WTC11 (cell line): ENCODE data around the gene VMAC. TPM values are rescaled to one million over a fixed set of nuclear protein-coding genes. Genes with fewer than 3 reads are reported as not detected.

Source experiments
- ATAC-seq: fragments of 200-7000 bp; cut with Tn5 transposase; 2 replicates; pipeline ENCODE4 v1.10.0; 2021; ENCODE audit warnings: mild to moderate bottlenecking, moderate library complexity
- CTCF ChIA-PET: fragments of 300-600 bp; sonication (Branson Sonifier 250); formaldehyde crosslinking; loops from one replicate; lab custom pipeline; 2021; ENCODE audit warnings: antibody characterized with exemption; lab: Charles Lee
- POLR2A ChIA-PET: fragments of 350-600 bp; sonication (Branson Sonifier 250); formaldehyde crosslinking; loops from one replicate; lab custom pipeline; 2021; ENCODE audit warnings: antibody characterized with exemption; lab: Charles Lee
- DNase-seq: peaks from one replicate; pipeline ENCODE4 v3.0.0; 2021; ENCODE audit warnings: low spot score
- H3K27ac Mint-ChIP-seq: 2 replicates; pipeline ENCODE4 v1.8.0; 2021; ENCODE audit warnings: mixed read lengths
- H3K27me3 Mint-ChIP-seq: 2 replicates; pipeline ENCODE4 v1.8.0; 2021; ENCODE audit warnings: low read depth, mild to moderate bottlenecking, moderate library complexity, mixed read lengths
- H3K36me3 Mint-ChIP-seq: 2 replicates; pipeline ENCODE4 v1.8.0; 2021; ENCODE audit warnings: mixed read lengths
- H3K4me1 Mint-ChIP-seq: 2 replicates; pipeline ENCODE4 v1.8.0; 2022; ENCODE audit warnings: mixed read lengths
- H3K4me3 Mint-ChIP-seq: 2 replicates; pipeline ENCODE4 v1.8.0; 2021; ENCODE audit warnings: mild to moderate bottlenecking, moderate library complexity, mixed read lengths
- H3K9me3 Mint-ChIP-seq: 2 replicates; pipeline ENCODE4 v1.8.0; 2021; ENCODE audit warnings: mixed read lengths
- EMX1 ChIP-seq: fragments of 250-450 bp; sonication (Bioruptor Pico); IDR thresholded peaks from 2 replicates; pipeline ENCODE4 v1.8.0; 2021; ENCODE audit warnings: mild to moderate bottlenecking
- ETV6 ChIP-seq: sonication (generic); formaldehyde crosslinking; IDR thresholded peaks from 2 replicates; pipeline ENCODE4 v1.8.1; 2022; ENCODE audit warnings: mild to moderate bottlenecking, missing genetic modification reagents
- FOXK1 ChIP-seq: sonication (generic); formaldehyde crosslinking; IDR thresholded peaks from 2 replicates; pipeline ENCODE4 v1.8.0; 2022; ENCODE audit warnings: mild to moderate bottlenecking, moderate library complexity, missing genetic modification reagents
- GABPB1 ChIP-seq: sonication (generic); formaldehyde crosslinking; IDR thresholded peaks from 2 replicates; pipeline ENCODE4 v1.8.1; 2023; ENCODE audit warnings: mild to moderate bottlenecking, missing genetic modification reagents
- GRHL2 ChIP-seq: fragments of 250-450 bp; sonication (Bioruptor Pico); IDR thresholded peaks from 2 replicates; pipeline ENCODE4 v1.8.0; 2022; ENCODE audit warnings: mild to moderate bottlenecking, moderate library complexity; ENCODE audit not compliant: insufficient replicate concordance, severe bottlenecking
- KAT7 ChIP-seq: sonication (generic); formaldehyde crosslinking; IDR thresholded peaks from 2 replicates; pipeline ENCODE4 v1.8.1; 2023; ENCODE audit warnings: missing genetic modification reagents, mild to moderate bottlenecking, borderline replicate concordance
- MXD4 ChIP-seq: fragments of 250-450 bp; sonication (Bioruptor Pico); IDR thresholded peaks from 2 replicates; pipeline ENCODE4 v1.8.0; 2021; ENCODE audit warnings: mild to moderate bottlenecking, moderate library complexity, borderline replicate concordance
- NFYB ChIP-seq: sonication (generic); formaldehyde crosslinking; conservative IDR thresholded peaks from 2 replicates; pipeline ENCODE4 v1.8.0; 2022; ENCODE audit warnings: low read depth, missing genetic modification reagents
- OVOL2 ChIP-seq: fragments of 250-450 bp; sonication (Bioruptor Pico); IDR thresholded peaks from 2 replicates; pipeline ENCODE4 v1.9.0; 2021; ENCODE audit warnings: mild to moderate bottlenecking, borderline replicate concordance
- PRRX2 ChIP-seq: fragments of 250-450 bp; sonication (Bioruptor Pico); IDR thresholded peaks from 2 replicates; pipeline ENCODE4 v1.8.0; 2021; ENCODE audit warnings: mild to moderate bottlenecking
- RELA ChIP-seq: sonication (generic); formaldehyde crosslinking; IDR thresholded peaks from 2 replicates; pipeline ENCODE4 v1.8.1; 2022; ENCODE audit warnings: missing genetic modification reagents, mild to moderate bottlenecking, borderline replicate concordance
- SMAD3 ChIP-seq: sonication (generic); formaldehyde crosslinking; IDR thresholded peaks from 2 replicates; pipeline ENCODE4 v1.8.0; 2022; ENCODE audit warnings: missing genetic modification reagents, mild to moderate bottlenecking, borderline replicate concordance
- ZNF416 ChIP-seq: fragments of 250-450 bp; sonication (Bioruptor Pico); IDR thresholded peaks from 2 replicates; pipeline ENCODE4 v1.9.0; 2021; ENCODE audit warnings: mild to moderate bottlenecking, inconsistent platforms
- total RNA-seq: library from RNA; stranded (reverse); gene quantifications from 3 replicates; pipeline ENCODE4 v1.2.3, GENCODE V29; 2021
- TF ChIP-seq, protein P1 (sequence below): fragments of 250-450 bp; sonication (Bioruptor Pico); IDR thresholded peaks from 2 replicates; pipeline ENCODE4 v1.9.0; 2021; ENCODE audit warnings: mild to moderate bottlenecking, borderline replicate concordance
- TF ChIP-seq, protein P2 (sequence below): sonication (generic); formaldehyde crosslinking; IDR thresholded peaks from 2 replicates; pipeline ENCODE4 v1.8.1; 2023; ENCODE audit warnings: mild to moderate bottlenecking, missing genetic modification reagents, moderate library complexity
- TF ChIP-seq, protein P3 (sequence below): sonication (generic); formaldehyde crosslinking; IDR thresholded peaks from 2 replicates; pipeline ENCODE4 v1.8.1; 2022; ENCODE audit warnings: mild to moderate bottlenecking, moderate library complexity, missing genetic modification reagents
- TF ChIP-seq, protein P4 (sequence below): fragments of 250-450 bp; sonication (Bioruptor Pico); conservative IDR thresholded peaks from 2 replicates; pipeline ENCODE4 v1.9.0; 2021; ENCODE audit warnings: mild to moderate bottlenecking
- TF ChIP-seq, protein P5 (sequence below): sonication (generic); formaldehyde crosslinking; conservative IDR thresholded peaks from 2 replicates; pipeline ENCODE4 v1.8.1; 2022; ENCODE audit warnings: mild to moderate bottlenecking, missing genetic modification reagents
- TF ChIP-seq, protein P6 (sequence below): sonication (generic); formaldehyde crosslinking; IDR thresholded peaks from 2 replicates; pipeline ENCODE4 v1.8.1; 2022; ENCODE audit warnings: low read depth, missing genetic modification reagents, borderline replicate concordance
- TF ChIP-seq, protein P7 (sequence below): sonication (generic); formaldehyde crosslinking; IDR thresholded peaks from 2 replicates; pipeline ENCODE4 v1.8.1; 2023; ENCODE audit warnings: mild to moderate bottlenecking, missing genetic modification reagents

Gene VMAC
- total RNA-seq, 1 experiment from 2014 or later = 2.5 TPM

DNA sequence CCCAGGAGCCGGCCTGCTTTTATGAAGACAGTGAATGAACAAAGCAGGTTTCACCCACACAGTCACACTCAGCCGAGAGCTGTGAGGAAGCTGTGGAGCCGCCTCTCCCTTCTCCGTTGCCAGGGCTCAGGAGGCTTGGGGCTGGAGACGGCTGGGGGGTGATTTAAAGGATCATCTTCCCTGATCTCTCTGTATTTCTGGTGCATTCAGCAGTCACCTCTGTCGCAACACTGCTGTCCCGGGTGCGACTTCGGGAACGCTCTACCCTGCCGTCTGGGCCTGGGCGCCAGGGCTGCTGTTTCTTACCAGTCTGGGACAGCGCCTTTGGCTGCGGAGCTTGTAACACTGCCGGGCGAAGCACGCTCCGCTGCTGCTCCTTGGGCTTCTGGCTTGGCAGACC is 27.5 kb downstream of the VMAC start (continued):
- TF ChIP-seq, protein P1, sequence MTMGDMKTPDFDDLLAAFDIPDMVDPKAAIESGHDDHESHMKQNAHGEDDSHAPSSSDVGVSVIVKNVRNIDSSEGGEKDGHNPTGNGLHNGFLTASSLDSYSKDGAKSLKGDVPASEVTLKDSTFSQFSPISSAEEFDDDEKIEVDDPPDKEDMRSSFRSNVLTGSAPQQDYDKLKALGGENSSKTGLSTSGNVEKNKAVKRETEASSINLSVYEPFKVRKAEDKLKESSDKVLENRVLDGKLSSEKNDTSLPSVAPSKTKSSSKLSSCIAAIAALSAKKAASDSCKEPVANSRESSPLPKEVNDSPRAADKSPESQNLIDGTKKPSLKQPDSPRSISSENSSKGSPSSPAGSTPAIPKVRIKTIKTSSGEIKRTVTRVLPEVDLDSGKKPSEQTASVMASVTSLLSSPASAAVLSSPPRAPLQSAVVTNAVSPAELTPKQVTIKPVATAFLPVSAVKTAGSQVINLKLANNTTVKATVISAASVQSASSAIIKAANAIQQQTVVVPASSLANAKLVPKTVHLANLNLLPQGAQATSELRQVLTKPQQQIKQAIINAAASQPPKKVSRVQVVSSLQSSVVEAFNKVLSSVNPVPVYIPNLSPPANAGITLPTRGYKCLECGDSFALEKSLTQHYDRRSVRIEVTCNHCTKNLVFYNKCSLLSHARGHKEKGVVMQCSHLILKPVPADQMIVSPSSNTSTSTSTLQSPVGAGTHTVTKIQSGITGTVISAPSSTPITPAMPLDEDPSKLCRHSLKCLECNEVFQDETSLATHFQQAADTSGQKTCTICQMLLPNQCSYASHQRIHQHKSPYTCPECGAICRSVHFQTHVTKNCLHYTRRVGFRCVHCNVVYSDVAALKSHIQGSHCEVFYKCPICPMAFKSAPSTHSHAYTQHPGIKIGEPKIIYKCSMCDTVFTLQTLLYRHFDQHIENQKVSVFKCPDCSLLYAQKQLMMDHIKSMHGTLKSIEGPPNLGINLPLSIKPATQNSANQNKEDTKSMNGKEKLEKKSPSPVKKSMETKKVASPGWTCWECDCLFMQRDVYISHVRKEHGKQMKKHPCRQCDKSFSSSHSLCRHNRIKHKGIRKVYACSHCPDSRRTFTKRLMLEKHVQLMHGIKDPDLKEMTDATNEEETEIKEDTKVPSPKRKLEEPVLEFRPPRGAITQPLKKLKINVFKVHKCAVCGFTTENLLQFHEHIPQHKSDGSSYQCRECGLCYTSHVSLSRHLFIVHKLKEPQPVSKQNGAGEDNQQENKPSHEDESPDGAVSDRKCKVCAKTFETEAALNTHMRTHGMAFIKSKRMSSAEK = no peak
- TF ChIP-seq NFYB (CRISPR knock-in tag) (no peak), MXD4 (no peak), ZNF416 (CRISPR knock-in tag) (no peak), GRHL2 (CRISPR knock-in tag) (no peak)
- TF ChIP-seq, all 79 proteins: peak for 0

DNA sequence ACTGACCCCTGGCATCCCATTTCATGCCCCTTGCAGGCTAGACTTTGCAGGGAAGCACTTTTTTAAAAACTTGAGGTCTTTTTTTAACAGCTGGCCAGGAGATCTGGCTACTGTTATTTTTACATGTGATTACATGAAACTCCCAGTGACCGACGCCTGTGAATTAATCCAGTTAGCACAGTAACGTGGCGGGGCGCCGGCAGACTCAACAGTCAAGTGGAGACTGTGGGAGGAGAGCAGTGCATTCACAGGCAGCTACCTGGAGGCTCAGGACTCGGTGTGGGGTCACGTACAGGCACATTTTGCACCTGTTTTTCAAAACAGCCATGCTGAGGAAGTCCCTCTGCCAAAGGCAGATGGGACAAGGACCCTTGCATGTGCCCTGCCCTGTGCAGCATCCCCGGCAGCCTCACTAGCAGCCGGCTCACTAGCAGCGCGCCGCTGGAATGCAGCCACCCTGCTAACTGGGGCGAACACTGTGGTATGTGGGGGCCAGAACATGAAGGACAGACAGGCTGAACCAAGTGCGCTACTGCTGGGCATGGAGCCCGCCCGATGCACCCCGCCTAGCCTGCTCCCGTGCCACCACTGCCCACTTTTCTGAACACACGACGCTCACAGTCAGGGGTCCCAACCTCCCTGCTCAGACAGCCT is 28.1 kb downstream of the VMAC start:
- no peaks in the 10 kb centered on the region for H3K27me3 Mint-ChIP-seq
- H3K27ac Mint-ChIP-seq = peak overlapping the region; percentile 34
- CTCF ChIA-PET = no interaction called here
- H3K4me1 Mint-ChIP-seq = peaks cover 4% of the 10 kb centered on the region; the same call in 1 of the 2 replicates
- TF ChIP-seq, protein P2, sequence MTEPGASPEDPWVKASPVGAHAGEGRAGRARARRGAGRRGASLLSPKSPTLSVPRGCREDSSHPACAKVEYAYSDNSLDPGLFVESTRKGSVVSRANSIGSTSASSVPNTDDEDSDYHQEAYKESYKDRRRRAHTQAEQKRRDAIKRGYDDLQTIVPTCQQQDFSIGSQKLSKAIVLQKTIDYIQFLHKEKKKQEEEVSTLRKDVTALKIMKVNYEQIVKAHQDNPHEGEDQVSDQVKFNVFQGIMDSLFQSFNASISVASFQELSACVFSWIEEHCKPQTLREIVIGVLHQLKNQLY = no peak
- TF ChIP-seq FOXK1 (CRISPR knock-in tag) = no peak
- TF ChIP-seq, protein P3, sequence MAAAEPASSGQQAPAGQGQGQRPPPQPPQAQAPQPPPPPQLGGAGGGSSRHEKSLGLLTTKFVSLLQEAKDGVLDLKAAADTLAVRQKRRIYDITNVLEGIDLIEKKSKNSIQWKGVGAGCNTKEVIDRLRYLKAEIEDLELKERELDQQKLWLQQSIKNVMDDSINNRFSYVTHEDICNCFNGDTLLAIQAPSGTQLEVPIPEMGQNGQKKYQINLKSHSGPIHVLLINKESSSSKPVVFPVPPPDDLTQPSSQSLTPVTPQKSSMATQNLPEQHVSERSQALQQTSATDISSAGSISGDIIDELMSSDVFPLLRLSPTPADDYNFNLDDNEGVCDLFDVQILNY (CRISPR knock-in tag) = no peak
- no peak for TF ChIP-seq KAT7
- no peak for TF ChIP-seq MXD4
- TF ChIP-seq, protein P4, sequence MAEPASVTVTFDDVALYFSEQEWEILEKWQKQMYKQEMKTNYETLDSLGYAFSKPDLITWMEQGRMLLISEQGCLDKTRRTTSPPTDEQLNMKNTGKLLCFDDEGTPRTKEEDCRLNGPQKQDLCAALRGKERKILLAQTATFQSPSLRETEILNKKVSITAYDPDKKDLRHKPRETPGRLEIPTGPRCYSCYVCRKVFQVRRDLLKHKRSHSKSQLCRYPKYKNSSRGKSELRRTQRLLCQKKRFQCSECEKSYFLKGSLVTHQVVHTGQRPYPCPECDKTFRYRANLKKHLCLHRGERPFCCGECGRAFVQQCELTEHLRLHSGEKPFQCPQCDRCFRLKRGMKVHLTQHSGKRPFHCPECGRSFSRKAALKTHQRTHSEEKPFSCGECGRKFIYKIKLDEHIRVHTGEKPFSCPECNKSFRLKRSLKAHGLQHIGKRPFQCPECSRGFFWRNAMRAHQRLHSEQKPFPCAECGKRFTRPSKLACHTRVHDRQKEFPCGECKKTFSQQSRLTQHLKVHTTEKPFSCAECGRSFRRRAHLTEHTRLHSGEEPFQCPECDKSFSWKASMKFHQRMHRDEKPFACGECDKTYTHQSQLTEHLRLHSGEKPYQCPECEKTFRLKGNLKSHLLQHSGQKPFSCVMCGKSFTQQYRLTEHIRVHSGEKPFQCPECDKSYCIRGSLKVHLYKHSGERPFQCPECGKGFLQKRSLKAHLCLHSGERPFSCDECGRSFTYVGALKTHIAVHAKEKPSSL (CRISPR knock-in tag) = no peak
- TF ChIP-seq RELA = no peak
- POLR2A ChIA-PET = no interaction called here
- no peak overlapping the region for H3K4me3 Mint-ChIP-seq
- H3K9me3 Mint-ChIP-seq = no peaks in the 10 kb centered on the region
- peaks cover 32% of the 10 kb centered on the region for H3K36me3 Mint-ChIP-seq
- ATAC-seq (no peak), DNase-seq (no peak)

DNA sequence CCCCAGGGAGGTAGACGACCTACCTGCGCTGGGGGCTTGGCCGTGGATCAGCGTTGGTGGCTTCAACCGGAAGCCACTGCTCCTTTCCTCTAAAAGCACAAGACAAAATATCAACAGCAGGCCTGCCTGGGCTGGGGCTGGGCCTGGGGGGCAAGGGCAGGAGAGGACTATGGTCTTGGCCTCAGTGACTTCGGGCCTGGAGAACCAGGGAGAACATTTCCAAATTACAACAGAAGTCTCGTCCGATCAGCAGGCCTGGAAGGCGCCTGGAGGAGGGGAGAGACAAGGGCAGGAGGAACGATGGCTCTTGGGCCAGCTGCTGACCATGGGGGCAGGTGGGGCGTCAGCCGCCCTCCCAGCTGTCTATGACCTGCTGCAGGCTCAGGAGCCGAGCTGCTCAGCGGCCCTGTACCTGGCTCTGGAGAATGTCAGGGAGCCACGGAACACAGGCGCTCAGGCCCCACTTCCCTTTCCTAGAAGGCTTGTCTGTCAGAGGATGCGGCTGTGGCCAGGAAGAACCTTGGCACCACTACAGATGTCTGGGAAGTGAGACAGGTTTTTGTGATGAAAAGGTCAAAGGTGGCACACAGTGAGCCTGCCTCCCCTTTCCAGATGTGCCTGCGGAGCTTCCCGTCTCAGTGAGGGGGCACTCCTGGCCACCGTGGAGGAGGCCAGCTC is 28.9 kb downstream of the VMAC start:
- Mint-ChIP-seq H3K27ac (peak overlapping the region; percentile 34), H3K4me3 (no peak overlapping the region), H3K9me3 (no peaks in the 10 kb centered on the region), H3K36me3 (peaks cover 24% of the 10 kb centered on the region), H3K4me1 (peaks cover 4% of the 10 kb centered on the region; the same call in 1 of the 2 replicates), H3K27me3 (no peaks in the 10 kb centered on the region)
- no peak for DNase-seq
- POLR2A ChIA-PET = no interaction called here
- CTCF ChIA-PET = interaction anchor here (0.6 to 1.1 kb wide), 3 partner anchors 89 to 139 kb away, joined by 3 to 4 read pairs (median 3); partner anchors contain the start of gene NRTN
- ATAC-seq = no peak
- no peak for TF ChIP-seq ETV6
- no peak for TF ChIP-seq PRRX2 (CRISPR knock-in tag)
- no peak for TF ChIP-seq OVOL2 (CRISPR knock-in tag)
- TF ChIP-seq, protein P5, sequence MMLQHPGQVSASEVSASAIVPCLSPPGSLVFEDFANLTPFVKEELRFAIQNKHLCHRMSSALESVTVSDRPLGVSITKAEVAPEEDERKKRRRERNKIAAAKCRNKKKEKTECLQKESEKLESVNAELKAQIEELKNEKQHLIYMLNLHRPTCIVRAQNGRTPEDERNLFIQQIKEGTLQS (CRISPR knock-in tag) = no peak
- TF ChIP-seq GABPB1 (CRISPR knock-in tag) = no peak
- TF ChIP-seq SMAD3 (CRISPR knock-in tag) = no peak
- TF ChIP-seq, protein P6, sequence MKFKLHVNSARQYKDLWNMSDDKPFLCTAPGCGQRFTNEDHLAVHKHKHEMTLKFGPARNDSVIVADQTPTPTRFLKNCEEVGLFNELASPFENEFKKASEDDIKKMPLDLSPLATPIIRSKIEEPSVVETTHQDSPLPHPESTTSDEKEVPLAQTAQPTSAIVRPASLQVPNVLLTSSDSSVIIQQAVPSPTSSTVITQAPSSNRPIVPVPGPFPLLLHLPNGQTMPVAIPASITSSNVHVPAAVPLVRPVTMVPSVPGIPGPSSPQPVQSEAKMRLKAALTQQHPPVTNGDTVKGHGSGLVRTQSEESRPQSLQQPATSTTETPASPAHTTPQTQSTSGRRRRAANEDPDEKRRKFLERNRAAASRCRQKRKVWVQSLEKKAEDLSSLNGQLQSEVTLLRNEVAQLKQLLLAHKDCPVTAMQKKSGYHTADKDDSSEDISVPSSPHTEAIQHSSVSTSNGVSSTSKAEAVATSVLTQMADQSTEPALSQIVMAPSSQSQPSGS (CRISPR knock-in tag) = no peak
- TF ChIP-seq EMX1 (CRISPR knock-in tag) = no peak
- TF ChIP-seq, protein P7, sequence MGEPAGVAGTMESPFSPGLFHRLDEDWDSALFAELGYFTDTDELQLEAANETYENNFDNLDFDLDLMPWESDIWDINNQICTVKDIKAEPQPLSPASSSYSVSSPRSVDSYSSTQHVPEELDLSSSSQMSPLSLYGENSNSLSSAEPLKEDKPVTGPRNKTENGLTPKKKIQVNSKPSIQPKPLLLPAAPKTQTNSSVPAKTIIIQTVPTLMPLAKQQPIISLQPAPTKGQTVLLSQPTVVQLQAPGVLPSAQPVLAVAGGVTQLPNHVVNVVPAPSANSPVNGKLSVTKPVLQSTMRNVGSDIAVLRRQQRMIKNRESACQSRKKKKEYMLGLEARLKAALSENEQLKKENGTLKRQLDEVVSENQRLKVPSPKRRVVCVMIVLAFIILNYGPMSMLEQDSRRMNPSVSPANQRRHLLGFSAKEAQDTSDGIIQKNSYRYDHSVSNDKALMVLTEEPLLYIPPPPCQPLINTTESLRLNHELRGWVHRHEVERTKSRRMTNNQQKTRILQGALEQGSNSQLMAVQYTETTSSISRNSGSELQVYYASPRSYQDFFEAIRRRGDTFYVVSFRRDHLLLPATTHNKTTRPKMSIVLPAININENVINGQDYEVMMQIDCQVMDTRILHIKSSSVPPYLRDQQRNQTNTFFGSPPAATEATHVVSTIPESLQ (CRISPR knock-in tag) = no peak
